Mucosa of stomach (tissue), 1 donor: Measurements from ENCODE around the gene SLC22A2.
"Not testable (repeated sequence)": the region's sequence is repeated elsewhere in the genome, so short reads cannot be mapped to it uniquely, and the experiment has no call there.

Source experiments
- H3K27me3 ChIP-seq: one replicate; pipeline ENCODE4 v1.7.0; 2013; ENCODE audit warnings: mild to moderate bottlenecking, low read length; ENCODE audit not compliant: control insufficient read depth, insufficient read depth
- H3K36me3 ChIP-seq: one replicate; pipeline ENCODE4 v1.7.0; 2013; ENCODE audit warnings: low read length; ENCODE audit not compliant: control insufficient read depth, insufficient read depth
- H3K4me1 ChIP-seq: one replicate; pipeline ENCODE4 v1.7.0; 2013; ENCODE audit warnings: mild to moderate bottlenecking, low read length; ENCODE audit not compliant: control insufficient read depth, insufficient read depth
- H3K4me3 ChIP-seq: one replicate; pipeline ENCODE4 v1.7.0; 2013; ENCODE audit warnings: low read length
- H3K9ac ChIP-seq: one replicate; pipeline ENCODE4 v1.7.0; 2013; ENCODE audit warnings: mild to moderate bottlenecking, low read length, moderate library complexity
- H3K9me3 ChIP-seq: one replicate; pipeline ENCODE4 v1.7.0; 2013; ENCODE audit warnings: mild to moderate bottlenecking, low read length, moderate library complexity; ENCODE audit not compliant: control insufficient read depth
- donor health status: Pancreatic carcinoma.

The SLC22A2 gene

DNA sequence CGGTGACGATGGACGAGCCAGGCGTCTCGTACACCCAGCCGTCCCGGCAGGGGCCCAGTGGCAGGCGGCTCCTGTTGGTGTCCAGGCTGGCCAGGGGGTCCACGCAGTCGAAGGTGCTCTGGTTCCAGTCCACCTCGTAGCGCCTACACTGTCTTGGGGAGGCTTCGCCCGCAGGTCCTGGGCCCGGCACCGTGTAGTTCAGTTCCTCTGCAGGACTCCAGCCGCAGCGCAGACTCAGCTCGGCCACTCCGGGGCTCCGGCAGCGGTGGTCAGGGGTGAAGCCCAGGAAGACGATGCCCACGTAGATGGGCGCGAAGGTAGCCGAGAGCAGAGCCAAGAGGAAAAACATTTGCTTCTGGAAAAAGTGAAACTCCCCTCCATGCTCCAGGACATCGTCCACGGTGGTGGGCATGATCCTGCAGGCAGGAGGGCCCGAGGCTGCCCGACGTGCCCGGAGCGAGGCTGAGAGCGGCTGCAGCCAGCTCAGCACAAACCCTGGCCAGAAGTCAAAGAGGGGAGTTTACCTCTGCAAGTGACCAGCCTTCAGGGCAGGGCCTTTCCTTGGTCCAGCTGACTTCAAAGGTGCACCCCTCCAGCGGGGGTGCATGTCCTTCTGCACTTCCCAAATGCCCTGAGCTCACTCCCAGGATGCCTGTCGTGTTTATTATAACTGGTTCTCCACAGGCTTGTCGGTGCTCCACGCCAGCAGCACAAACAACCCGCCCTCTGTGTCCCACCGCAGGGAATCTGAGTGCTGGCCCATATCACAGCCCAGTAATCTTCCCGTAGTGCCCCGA lies at the start of gene SLC22A2:
TSS of gene SLC22A2 (minus strand) at position 476 of the 797 bp plus-strand sequence. CDS start at position 412, 64 bp downstream.
- Histone ChIP-seq H3K9ac (no peak within 1 kb of the TSS), H3K36me3 (no peaks in the 10 kb centered on the region), H3K27me3 (no peaks in the 10 kb centered on the region), H3K4me3 (no peak within 1 kb of the TSS), H3K4me1 (peaks cover 9% of the 10 kb centered on the region), H3K9me3 (no peaks in the 10 kb centered on the region)

DNA sequence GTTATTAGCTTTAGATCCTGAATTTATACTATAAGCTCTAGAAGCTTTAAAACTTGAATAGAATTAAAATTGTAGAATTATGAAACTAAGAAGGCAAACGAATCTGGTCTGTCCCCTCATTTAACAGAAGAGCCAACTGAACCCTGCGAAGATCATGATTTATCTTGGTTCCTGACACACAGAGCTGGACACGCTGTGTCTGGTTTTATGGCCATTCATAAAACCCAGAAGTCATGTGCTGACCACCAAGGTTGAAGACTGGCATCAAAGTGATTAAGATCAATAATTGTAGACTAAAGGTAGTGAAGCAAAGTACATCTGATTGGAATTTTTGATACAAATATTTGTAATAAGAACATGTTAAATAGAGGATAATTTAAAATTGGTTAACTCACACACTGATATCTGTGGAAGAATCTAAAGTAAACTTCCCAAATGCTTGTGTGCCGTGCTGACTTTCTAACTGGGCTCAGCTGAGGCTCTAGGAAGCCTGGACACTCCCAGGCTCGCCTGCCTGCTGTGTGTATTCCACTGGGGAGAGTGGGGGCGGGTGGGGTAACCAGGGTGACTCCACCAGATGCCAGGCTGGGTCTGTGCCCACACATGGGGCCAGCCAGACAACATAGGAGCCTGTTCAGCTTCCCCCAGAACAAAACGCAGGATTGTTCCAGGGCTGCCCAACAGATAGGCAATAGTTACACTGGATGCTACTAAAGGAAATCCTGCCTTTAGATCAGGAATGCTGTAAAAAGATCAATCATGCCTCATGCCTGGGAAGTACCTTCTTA lies 47.5 kb upstream of the SLC22A2 start:
- Histone ChIP-seq H3K9me3 (no peaks in the 10 kb centered on the region), H3K36me3 (no peaks in the 10 kb centered on the region), H3K27me3 (no peaks in the 10 kb centered on the region), H3K4me1 (peaks cover 12% of the 10 kb centered on the region), H3K4me3 (no peak overlapping the region), H3K9ac (no peak overlapping the region)

DNA sequence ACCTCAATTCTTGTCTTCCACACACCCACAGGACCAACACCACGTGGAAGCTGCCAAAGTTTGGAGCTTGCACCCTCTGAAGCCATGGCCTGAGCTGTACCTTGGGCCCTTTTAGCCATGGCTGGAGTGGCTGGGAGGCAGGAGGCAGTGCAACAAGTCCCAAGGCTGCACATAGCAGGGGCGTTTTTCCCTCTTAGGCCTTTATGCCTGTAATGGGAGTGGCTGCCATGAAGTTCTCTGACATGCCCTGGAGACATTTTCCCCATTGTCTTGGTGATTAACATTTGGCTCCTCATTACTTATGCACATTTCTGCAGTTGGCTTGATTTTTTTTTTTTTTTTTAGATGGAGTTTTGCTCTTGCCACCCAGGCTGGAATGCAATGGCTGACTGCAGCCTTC lies 45.2 kb upstream of the SLC22A2 start:
- no peaks in the 10 kb centered on the region for H3K36me3 ChIP-seq
- no peaks in the 10 kb centered on the region for H3K9me3 ChIP-seq
- no peak overlapping the region for H3K9ac ChIP-seq
- H3K4me3 ChIP-seq: no peak overlapping the region
- no peaks in the 10 kb centered on the region for H3K27me3 ChIP-seq
- H3K4me1 ChIP-seq: peaks cover 23% of the 10 kb centered on the region

DNA sequence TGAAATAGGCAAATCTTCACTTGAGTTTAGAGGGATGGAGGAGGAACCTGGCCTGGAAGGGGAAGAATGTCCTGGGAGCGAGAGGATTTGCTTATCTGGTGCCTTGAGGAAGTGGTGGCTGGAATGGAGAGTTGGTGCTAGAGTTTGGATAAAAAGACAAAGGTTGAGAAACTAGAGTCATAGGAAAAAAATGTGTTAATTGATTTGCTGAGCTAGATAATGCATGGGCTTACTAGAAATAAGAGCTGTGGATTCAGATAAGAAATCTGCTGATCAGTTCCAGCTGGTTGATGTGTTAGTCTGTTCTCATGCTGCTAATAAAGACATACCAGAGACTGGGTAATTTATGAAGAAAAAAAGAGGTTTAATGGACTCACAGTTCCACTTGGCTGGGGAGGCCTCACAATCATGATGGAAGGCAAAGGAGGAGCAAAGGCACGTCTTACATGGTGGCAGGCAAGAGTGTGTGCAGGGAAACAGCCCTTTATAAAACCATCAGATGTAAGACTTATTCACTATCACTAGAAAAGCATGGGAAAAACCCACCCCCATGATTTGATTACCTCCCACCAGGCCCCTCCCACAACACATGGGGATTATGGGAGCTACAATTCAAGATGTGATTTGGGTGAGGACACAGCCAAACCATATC lies 43.9 kb upstream of the SLC22A2 start:
- H3K4me1 ChIP-seq: peaks cover 23% of the 10 kb centered on the region
- not testable (repeated sequence) for H3K4me3 ChIP-seq, H3K9me3 ChIP-seq, H3K27me3 ChIP-seq, H3K36me3 ChIP-seq, H3K9ac ChIP-seq

DNA sequence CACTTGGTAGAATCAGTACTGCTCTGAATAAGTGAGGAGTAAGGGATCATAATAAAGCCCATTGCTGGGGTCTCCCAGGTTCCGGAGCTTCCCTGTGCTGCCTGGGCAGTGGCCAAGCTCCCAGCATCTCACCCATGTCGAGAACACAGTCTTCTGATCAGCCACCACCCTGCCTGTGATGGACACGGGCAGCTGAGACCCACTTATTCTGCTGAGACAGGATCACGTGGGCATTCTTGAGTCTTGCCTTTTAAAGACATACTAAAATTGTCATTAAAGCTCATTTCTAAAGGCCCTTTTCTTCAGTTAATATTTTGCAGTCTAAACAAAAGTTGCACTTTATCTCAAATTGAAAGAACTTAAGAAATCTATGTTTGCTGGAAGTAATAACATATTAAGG lies 42.7 kb upstream of the SLC22A2 start:
- no peak overlapping the region for H3K9ac ChIP-seq
- peaks cover 23% of the 10 kb centered on the region for H3K4me1 ChIP-seq
- H3K4me3 ChIP-seq: no peak overlapping the region
- H3K27me3 ChIP-seq: no peaks in the 10 kb centered on the region
- H3K36me3 ChIP-seq: no peaks in the 10 kb centered on the region
- no peaks in the 10 kb centered on the region for H3K9me3 ChIP-seq

DNA sequence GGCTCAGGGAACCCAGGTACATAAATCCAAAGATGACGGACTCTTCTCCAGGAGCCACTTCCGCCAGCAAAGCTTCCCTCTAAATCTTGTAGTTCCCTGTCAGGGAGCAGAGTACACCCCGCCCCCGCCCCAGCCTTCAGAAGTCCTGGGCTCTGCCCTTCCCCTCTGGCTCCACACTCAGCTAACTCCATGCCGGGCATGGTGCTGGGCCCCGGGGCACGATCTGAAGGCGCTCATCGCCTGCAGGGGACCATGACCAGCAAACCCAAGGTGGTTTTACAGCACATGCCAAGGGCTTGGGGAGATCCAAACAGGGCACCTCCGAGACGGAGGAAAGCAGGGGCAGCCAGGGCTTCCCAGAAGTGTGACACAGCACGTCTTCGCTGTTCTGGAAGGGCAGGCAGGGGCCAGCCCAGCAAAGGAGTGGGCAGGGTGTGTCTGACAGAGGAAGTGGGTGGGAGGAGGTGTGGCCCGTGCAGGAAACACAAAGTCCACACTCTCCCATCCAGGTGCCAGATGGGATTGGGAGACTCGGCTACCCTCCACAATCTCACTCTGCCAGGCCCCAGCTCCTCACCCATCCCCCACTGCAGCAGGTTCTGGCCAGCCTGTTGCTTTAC lies 41.6 kb upstream of the SLC22A2 start:
- no peaks in the 10 kb centered on the region for H3K36me3 ChIP-seq
- H3K9me3 ChIP-seq: no peaks in the 10 kb centered on the region
- no peaks in the 10 kb centered on the region for H3K27me3 ChIP-seq
- H3K9ac ChIP-seq: no peak overlapping the region
- peaks cover 23% of the 10 kb centered on the region for H3K4me1 ChIP-seq
- H3K4me3 ChIP-seq: no peak overlapping the region

DNA sequence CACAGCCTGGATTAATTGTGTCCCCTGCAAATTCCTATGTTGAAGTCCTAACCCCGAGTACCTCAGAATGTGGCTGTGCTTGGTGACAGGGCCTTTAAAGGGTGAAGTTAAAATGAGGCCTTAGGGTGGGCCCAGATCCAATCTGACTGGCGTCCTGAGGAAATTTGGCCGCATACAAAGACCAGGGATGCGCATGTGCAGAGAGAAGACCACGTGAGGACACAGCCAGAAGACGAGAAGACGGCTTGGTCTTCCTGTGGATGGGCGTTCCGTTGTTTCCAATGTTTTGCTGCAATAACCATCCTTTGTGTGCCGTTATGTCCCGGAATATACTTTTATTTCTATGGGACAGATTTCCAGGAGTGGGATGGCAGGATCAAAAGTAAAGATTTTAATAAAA lies 40.9 kb upstream of the SLC22A2 start:
- no peaks in the 10 kb centered on the region for H3K9me3 ChIP-seq
- H3K36me3 ChIP-seq: no peaks in the 10 kb centered on the region
- H3K9ac ChIP-seq: no peak overlapping the region
- no peak overlapping the region for H3K4me3 ChIP-seq
- H3K27me3 ChIP-seq: no peaks in the 10 kb centered on the region
- peaks cover 23% of the 10 kb centered on the region for H3K4me1 ChIP-seq

DNA sequence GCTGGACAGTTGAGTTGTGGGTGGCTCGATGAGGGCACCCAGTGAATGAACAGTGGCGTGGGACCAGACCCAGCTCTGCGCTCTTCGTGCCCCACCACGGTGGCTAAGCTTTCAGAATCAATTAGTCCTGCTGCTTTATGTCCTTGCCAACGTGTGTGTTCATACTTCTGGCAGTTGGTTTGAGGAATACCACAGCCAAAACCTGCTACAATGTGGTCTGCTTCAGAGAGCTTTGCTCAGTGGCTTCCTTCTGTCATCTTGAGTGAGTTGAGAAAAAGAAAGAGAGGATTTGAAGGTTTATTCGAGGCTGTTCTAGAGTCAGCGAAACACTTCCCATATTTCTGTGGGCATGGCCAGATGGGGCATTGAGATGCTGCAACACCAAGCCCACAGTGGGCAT lies 39.5 kb upstream of the SLC22A2 start:
- no peaks in the 10 kb centered on the region for H3K9me3 ChIP-seq
- no peak overlapping the region for H3K4me3 ChIP-seq
- peaks cover 29% of the 10 kb centered on the region for H3K4me1 ChIP-seq
- no peak overlapping the region for H3K9ac ChIP-seq
- H3K36me3 ChIP-seq: no peaks in the 10 kb centered on the region
- H3K27me3 ChIP-seq: no peaks in the 10 kb centered on the region

DNA sequence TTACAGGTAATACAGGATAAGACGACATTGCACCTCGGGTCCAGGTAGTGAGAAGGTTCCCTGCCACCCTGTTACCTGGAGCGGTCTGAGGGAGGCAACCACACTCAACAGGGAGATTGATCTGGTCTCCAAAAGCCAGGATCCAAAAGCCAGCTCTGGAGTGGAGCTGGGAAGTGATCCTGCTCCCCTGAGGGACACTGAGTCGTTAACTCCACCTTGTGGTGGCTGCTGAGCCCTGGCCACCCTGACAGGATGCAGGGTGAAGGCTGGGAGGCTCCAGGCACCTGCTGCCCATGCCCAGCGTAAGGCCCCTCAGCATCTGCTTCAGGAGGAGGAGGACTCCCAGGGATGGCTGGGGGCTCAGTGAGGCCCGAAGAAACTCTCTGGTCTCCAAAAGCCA lies 38.7 kb upstream of the SLC22A2 start:
- Histone ChIP-seq H3K27me3 (no peaks in the 10 kb centered on the region), H3K36me3 (no peaks in the 10 kb centered on the region), H3K9ac (no peak overlapping the region), H3K4me3 (no peak overlapping the region), H3K9me3 (no peaks in the 10 kb centered on the region), H3K4me1 (peaks cover 23% of the 10 kb centered on the region)

DNA sequence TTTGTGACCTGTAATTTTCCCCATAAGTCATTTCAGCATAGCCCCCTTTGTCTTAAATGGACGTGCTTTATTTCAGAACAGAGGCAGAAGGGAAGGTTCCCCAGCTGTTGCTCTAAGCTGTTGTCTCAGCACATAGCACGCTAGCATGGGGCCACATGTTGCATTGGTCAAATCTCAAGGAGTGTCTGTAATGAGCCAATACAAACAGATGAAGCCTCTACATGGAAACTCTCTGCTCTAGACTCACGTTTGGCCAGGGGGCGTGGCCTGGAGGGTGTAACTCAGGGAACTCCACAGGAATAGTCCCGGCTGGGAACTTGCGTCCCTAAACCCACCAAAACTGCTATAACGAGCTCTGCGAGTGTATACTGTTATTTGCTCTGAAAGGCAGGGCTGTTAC lies 35.2 kb upstream of the SLC22A2 start:
- Histone ChIP-seq H3K27me3 (no peaks in the 10 kb centered on the region), H3K9ac (no peak overlapping the region), H3K4me3 (no peak overlapping the region), H3K9me3 (no peaks in the 10 kb centered on the region), H3K36me3 (no peaks in the 10 kb centered on the region), H3K4me1 (peaks cover 6% of the 10 kb centered on the region)

DNA sequence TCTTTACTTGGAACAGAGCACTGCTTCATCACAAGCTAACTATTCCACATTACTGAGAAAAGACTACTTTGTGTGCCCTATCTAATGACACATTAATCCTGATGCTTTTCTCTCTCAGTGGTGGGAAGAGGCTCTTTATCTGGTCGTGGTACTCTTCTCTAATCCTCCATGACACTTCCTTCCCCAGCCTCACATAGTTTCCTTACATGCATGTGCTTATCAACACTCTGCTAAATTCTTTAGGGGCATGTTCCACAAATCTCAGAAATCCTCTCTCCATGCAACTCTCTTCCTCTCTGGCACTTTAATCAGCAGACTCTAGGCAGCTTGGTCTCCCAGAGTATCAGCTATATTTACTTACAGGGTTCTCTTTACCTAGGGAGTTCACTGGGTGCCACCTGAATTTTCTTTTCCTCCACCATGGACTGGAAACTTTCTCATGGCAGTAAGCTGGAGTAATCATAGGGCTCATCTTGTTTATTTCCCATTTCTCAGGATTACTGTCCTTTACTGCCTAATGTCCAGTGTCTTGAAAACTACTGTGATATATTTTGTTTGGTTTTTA lies 27.0 kb upstream of the SLC22A2 start:
- peaks cover 12% of the 10 kb centered on the region for H3K4me1 ChIP-seq
- no peaks in the 10 kb centered on the region for H3K36me3 ChIP-seq
- no peak overlapping the region for H3K4me3 ChIP-seq
- H3K9ac ChIP-seq: no peak overlapping the region
- no peaks in the 10 kb centered on the region for H3K9me3 ChIP-seq
- H3K27me3 ChIP-seq: no peaks in the 10 kb centered on the region
